NCI-H2171 treated with DMSO at 0.1 percent for 48 hours (cell line): ENCODE data around the gene KIFC3.

Experiments used
- DNase-seq: peaks from one replicate; lab custom pipeline; 2025; lab: John Stamatoyannopoulos, UW

Gene KIFC3

DNA sequence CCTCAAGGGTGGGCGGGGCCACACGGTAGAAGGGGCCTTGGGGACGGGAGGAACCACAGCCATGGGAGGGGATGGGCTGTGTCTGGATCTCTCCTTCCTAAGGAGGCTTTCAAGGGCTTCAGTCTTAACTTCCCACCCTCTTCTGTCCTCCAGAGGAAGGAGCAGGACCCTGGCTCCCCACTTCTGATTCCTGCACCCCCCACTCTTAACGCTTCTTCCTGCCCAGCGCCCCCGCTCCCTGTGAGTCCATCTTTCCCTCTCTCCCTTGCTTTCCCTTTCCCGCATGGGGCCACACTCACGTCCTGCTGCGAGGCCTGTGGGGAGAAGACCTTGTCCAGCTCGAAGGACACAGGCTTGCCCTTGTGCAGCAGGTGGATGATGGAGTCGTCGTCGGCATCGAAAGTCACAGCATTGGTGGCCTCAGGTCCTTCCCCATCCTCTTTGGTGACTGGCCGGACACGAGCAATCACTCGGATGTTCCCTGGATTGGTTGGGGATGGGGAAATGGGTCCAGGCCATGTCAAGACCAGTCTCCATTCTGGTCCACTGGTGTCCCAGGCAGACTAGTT lies 37.0 kb downstream of the KIFC3 start:
- no peak for DNase-seq

DNA sequence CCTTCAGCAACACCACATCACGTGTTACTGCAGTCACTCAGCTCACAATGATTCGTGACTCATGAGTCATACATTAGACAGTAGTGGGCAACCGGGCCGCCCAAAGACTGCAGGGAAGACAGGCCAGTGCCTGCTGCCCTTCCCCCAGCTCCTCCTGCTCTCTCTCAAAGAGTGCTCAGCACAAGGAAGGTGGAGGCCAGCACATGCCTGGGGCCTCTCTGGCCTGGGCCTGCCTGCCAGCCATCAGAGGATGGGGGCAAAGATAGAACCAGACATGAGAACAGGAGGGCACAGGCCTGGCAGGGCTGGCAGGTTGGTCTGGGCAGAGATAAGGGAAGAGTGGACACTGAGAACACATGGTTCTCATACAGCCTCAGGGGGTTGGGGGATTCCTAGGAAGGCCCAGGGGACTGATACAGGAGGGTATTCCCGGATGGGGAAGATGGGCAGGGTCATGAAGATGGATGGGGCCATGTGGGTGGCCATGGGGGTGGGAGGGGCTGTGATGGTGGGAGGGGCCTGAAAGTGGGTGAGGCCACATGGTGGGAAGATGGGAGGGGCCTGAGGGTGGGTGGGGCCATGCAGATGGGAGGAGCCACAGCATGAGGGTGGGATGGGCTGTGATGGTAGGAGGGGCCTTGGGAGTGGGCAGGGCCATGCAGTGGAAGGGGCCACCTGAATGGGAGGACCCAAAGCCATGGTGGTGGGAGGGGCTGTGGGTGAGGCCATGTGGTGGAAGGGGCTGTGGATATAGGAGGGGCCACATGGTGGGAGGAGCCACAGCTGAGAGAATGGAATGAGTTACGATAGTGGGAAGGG lies 37.7 kb downstream of the KIFC3 start:
- DNase-seq = no peak

- DNase-seq = no peak
Measured at GRCh38 chr16:57764006-57764340, 38.3 kb downstream of the KIFC3 start.

DNA sequence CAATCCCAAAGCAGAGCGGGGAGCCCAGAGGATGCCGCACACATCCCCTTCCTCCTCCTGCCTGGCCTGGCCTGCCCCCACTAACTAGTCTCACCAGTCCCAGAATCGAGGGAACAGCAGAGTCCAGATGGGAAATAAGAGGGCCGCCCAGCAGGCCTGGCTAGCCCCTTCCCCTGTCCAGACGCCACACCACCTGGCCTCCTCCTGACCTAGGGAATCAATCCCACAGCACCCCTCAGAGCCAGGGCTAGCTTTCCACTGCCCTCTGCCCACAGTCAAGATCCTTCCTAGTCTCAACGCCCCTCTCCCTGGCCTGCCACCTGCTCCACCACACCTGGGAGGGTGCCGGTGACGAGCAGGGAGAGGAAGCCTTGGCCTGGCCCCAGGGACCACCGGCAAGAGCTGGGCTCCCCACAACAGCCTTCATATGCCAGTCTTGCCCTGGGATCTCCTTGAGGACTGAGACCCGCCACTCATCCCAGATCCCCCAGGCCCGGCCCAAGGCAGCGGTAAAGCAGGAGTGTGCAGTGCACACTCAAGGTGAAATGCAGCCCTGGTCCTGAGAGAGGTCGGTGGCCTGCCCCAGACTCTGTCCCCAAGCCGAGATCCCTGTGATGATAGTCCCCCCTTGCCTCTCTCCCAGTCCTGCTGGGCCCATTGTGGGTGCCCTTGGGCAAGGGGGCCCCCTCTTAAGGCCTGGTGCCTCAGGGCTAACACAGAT lies 38.8 kb downstream of the KIFC3 start:
- DNase-seq = peak; percentile 13

GRCh38 chr16:57762365-57763040 lies 39.8 kb downstream of the KIFC3 start:
- no peak for DNase-seq

GRCh38 chr16:57761957-57762356 lies 40.3 kb downstream of the KIFC3 start:
- DNase-seq = no peak

- DNase-seq = no peak
Measured at GRCh38 chr16:57761301-57761700, 41.0 kb downstream of the KIFC3 start.

GRCh38 chr16:57760357-57761160 lies 41.7 kb downstream of the KIFC3 start:
- DNase-seq = no peak

DNA sequence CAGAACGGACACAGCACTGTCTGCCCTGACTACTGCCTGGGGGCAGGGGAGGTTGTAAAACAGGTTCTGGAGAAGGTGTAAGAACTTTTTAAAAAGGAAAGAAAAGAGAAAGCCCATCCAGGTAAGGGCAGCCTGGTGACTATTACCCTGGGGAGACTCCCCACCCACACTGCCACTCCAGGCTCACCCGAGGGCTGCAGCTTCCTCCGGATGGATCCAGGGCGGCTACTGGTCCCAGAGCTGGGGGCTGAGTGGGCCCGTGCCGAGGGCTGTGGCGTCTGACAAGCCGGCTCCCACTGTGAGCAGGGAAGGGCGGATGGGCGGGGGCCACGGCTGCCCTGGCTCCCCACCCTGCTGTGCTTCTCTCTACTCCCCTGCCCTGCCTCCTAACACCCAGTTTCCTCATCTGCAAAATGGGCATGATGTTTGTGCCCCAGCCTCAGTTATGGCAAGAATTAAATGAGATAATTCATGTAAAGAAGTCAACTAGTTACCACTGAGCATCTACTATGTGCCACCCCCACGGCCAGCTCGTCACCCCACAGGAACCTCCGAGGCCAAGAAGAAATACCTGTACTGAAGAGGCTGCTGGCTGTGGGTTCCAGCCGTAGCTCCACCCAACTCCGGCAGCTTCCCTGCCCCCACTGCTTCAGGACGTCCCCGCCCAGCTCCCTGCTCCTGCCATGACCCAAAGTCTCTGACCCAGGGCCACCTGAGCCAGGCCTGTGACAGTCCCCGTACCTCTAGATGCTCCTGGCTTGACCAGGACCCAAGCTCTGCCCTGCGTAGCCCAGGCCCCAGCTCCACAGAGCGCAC lies 42.5 kb downstream of the KIFC3 start:
- no peak for DNase-seq

DNA sequence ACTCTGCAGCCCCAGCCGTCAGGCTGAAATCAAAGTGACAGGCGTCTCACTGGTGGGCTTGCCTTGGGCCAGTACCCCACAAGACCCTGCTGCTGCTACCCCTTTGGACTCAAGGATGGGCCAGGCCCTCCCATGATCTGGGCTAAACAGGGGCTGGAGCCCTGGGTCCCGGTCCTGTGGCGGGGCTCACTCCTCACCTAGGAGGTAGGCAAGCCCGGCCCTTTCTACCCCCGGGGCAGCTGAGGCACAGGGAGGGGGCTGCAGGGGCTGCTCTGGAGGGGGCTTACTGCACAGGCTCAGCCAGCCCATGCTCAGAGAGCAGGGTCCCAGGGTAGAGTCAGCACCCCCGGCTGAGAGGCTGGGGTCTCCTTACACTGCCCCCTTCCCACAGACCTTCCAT lies 43.2 kb downstream of the KIFC3 start:
- DNase-seq = no peak

DNA sequence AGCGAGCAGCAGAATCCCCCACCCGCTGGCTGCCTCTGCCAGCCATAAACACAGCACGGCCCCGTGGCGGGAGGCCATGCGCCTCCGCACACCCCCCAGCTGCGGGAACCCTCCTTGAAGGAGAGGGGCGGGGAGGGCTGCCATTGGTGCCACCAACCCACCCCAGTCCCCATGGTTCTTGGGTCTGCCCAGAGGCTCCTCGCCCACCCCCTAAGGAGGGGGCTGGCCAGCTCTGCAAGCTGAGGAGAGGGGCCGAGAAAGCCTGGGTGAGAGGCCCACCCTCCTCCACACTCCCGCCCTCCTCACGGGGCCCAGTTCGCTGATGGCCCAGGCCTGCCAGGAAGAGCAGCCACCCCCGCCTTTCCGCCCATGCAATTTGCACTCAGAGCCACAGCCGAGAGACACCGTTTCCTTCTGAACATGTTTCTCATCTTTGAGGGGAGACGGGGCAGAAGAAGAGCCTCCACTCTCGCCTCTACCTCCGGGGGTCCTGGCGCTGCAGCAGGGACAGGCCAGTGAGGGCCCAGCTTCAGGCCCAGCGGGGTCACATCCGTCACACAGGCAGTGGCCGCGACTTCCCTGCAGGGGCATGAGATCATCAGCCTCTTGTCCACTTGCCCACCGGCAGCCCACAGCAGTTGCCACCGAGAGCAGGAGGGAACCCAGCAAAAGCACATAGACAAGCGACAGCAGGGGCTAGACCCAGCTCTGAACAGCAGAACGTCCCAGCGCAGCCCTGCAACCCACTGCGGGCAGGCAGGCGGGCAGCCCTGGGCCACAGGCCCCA lies 43.8 kb downstream of the KIFC3 start:
- no peak for DNase-seq

GRCh38 chr16:57757883-57758282 lies 44.4 kb downstream of the KIFC3 start:
- no peak for DNase-seq

DNA sequence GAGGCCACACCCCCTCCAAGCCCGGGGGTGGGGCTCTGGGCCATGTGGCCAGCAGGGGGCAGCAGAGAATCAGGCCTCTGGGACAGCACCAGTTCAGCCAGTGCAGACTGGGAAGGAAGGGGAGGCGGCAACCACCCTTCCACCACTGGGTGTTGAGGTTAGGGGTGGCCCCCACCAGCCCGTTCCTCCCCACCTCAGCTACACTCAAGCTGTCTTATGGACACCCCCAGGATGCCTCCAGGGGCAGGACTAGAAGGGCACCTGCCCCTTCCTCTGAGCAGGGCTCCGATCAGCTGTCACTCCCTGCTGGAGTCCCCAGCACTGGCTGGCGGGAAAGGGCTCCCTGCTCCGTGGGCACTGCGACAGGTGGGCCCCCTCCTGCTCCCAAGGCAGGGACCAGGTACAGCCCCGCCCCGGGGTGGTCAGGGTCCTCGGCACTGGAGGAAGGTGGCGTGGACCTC lies 44.9 kb downstream of the KIFC3 start:
- no peak for DNase-seq

DNA sequence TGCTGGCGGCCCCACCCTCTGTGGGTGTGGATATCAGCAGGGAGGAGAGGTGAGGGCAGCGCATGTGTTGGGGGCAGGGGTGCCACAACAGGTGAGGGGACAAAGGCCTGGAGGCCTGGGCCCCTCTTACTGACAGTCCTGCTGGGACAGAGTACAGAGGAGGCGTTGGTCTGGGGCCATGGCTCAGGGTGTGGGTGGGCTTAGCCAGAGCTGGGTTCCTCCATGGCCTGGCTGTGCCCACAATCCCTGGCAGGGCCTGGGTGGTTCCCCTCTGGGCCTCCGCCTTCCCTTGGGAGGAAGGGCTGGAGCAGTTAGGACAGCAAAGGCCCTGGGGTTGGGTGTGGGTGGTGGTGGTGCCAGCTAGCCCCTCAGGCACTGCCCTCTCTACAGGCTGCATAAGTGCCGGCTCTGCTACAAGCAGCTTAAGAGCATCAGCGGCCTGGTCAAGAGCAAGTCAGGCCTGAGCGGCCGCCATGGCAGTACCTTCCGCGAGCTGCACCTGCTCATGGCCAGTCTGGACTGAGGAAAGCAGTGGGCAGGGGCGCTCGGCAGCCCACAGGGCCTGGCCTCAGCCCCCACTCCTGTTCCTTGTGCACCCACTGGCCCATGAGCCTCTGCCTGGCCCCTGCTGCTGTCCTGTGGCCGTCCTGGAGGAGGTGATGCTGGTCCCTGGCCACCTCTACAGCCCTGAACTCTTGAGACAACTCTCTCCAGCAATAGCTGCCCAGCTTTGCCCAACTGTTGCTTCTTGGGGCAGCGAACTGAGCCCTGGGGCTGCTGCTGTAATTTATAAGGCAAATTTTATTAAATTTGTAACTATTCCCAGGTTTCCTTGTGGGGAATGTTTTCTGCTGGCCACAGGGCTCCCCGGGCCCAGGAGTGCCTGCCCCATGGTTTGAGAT lies 45.6 kb downstream of the KIFC3 start:
- DNase-seq = no peak

DNA sequence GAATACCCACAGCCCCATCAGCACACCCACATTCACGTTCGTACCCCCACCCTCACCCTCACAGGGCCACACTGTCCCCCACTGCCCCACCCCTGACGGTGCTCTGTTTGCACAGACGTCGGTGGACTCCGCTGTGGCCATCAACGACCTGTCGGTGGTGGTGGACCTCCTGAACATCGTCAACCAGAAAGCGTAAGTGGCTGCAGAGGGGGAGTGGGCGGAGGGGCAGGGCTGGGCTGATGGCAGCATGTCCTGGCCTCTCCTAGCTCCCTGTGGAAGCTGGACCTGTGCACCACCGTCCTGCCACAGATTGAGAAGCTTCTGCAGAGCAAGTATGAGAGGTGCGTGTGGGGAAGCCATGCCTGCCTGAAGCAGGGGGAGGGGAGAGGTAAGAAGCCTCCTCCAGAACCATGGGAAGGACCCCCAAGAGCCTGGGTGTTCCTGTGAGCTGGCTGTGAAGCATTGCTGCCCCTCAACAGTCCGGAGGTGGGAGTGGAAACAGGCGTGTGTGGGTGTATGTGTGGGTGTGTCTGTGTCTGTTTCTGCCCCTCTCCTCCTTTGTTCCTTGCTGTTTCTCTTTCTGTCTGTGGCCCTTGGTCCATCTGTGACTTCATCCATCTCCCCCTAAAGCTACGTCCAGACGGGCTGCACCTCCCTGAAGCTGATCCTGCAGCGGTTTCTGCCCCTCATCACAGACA lies 46.4 kb downstream of the KIFC3 start:
- no peak for DNase-seq

DNA sequence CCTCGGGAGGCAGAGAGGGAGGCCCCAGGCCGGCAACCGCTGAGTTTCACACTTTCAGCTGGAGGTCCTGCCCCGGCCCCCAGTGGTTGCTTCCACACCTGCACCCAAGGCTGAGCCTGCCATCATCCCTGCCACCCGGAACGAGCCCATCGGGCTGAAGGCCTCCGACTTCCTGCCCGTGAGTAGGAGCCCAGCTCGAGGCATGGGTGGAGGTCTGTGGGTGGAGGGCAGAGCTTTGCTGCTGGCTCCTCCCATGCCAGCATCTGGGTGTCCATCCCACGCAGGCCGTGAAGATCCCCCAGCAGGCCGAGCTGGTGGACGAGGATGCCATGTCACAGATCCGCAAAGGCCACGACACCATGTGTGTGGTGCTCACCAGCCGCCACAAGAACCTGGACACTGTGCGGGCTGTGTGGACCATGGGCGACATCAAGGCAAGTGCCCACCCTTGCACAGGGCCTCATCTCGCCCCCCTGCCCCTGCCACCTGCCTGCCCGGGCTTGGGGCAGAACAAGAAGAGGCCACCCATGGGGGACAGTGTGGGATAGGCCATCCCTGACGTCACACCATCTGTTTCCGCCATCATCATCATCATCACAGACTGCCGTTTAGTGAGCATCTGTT lies 47.1 kb downstream of the KIFC3 start:
- no peak for DNase-seq

- no peak for DNase-seq
Measured at GRCh38 chr16:57754354-57755060, 47.8 kb downstream of the KIFC3 start.
